WTC11 (cell line): ENCODE results near the gene AKT3.

Experiments used
- ATF3 ChIP-seq: sonication (generic); formaldehyde crosslinking; conservative IDR thresholded peaks from 2 replicates; pipeline ENCODE4 v1.8.1; 2022; ENCODE audit warnings: mild to moderate bottlenecking, missing genetic modification reagents
- CBFB ChIP-seq: sonication (generic); formaldehyde crosslinking; IDR thresholded peaks from 2 replicates; pipeline ENCODE4 v1.8.1; 2022; ENCODE audit warnings: mild to moderate bottlenecking, low read depth, missing genetic modification reagents
- E2F5 ChIP-seq: sonication (generic); formaldehyde crosslinking; IDR thresholded peaks from 2 replicates; pipeline ENCODE4 v1.8.1; 2022; ENCODE audit warnings: mild to moderate bottlenecking, moderate library complexity, missing genetic modification reagents
- GTF2I ChIP-seq: fragments of 250-450 bp; sonication (Bioruptor Pico); conservative IDR thresholded peaks from 2 replicates; pipeline ENCODE4 v1.4.0; 2021; ENCODE audit warnings: mild to moderate bottlenecking
- KAT7 ChIP-seq: sonication (generic); formaldehyde crosslinking; IDR thresholded peaks from 2 replicates; pipeline ENCODE4 v1.8.1; 2023; ENCODE audit warnings: missing genetic modification reagents, mild to moderate bottlenecking, borderline replicate concordance
- NR1H2 ChIP-seq: sonication (generic); formaldehyde crosslinking; IDR thresholded peaks from 2 replicates; pipeline ENCODE4 v1.9.0; 2021; ENCODE audit warnings: mild to moderate bottlenecking, moderate library complexity, missing genetic modification reagents
- SP1 ChIP-seq: sonication (generic); formaldehyde crosslinking; conservative IDR thresholded peaks from 2 replicates; pipeline ENCODE4 v1.8.1; 2022; ENCODE audit warnings: missing genetic modification reagents
- TCF7 ChIP-seq: sonication (generic); formaldehyde crosslinking; IDR thresholded peaks from 2 replicates; pipeline ENCODE4 v1.8.0; 2022; ENCODE audit warnings: mild to moderate bottlenecking, low read depth, missing genetic modification reagents, moderate library complexity
- ZBTB21 ChIP-seq: sonication (generic); formaldehyde crosslinking; IDR thresholded peaks from 2 replicates; pipeline ENCODE4 v1.8.1; 2023; ENCODE audit warnings: mild to moderate bottlenecking, missing genetic modification reagents, borderline replicate concordance
- ZBTB43 ChIP-seq: sonication (generic); formaldehyde crosslinking; IDR thresholded peaks from 2 replicates; pipeline ENCODE4 v1.8.1; 2023; ENCODE audit warnings: mild to moderate bottlenecking, missing genetic modification reagents
- TF ChIP-seq, protein P1 (sequence below): fragments of 200-600 bp; IDR thresholded peaks from 2 replicates; pipeline ENCODE4 v1.8.0; 2022; ENCODE audit warnings: antibody characterized with exemption
- TF ChIP-seq, protein P2 (sequence below): sonication (generic); formaldehyde crosslinking; IDR thresholded peaks from 2 replicates; pipeline ENCODE4 v1.8.1; 2023; ENCODE audit warnings: mild to moderate bottlenecking, missing genetic modification reagents, moderate library complexity
- TF ChIP-seq, protein P3 (sequence below): sonication (generic); formaldehyde crosslinking; IDR thresholded peaks from 2 replicates; pipeline ENCODE4 v1.8.0; 2022; ENCODE audit warnings: mild to moderate bottlenecking, missing genetic modification reagents

DNA sequence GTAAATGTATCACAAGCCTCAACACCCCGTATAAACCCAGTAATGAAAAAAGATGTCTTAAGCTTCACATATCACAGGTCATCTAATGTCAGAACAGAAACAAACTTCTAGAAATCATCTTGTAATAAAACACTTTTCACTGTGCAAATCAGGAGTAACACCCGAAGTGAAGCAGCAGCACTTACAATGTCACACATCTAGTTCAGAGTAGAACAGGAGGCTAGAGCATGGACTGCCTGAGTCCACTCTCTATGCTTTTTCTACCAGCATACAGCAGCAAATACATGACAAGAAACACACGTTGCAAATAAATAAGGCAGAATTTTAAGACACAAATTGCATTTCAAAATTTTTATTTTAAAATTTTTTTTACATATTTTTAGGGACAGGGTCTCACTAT lies 57.2 kb downstream of the AKT3 start:
- TF ChIP-seq ZBTB21 (CRISPR knock-in tag) (no peak), SP1 (CRISPR knock-in tag) (no peak), CBFB (CRISPR knock-in tag) (no peak), KAT7 (CRISPR knock-in tag) (no peak), ATF3 (CRISPR knock-in tag) (no peak), GTF2I (CRISPR knock-in tag) (no peak), TCF7 (no peak), E2F5 (no peak), NR1H2 (CRISPR knock-in tag) (no peak), ZBTB43 (CRISPR knock-in tag) (no peak)
- TF ChIP-seq, protein P1, sequence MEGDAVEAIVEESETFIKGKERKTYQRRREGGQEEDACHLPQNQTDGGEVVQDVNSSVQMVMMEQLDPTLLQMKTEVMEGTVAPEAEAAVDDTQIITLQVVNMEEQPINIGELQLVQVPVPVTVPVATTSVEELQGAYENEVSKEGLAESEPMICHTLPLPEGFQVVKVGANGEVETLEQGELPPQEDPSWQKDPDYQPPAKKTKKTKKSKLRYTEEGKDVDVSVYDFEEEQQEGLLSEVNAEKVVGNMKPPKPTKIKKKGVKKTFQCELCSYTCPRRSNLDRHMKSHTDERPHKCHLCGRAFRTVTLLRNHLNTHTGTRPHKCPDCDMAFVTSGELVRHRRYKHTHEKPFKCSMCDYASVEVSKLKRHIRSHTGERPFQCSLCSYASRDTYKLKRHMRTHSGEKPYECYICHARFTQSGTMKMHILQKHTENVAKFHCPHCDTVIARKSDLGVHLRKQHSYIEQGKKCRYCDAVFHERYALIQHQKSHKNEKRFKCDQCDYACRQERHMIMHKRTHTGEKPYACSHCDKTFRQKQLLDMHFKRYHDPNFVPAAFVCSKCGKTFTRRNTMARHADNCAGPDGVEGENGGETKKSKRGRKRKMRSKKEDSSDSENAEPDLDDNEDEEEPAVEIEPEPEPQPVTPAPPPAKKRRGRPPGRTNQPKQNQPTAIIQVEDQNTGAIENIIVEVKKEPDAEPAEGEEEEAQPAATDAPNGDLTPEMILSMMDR: no peak
- TF ChIP-seq, protein P2, sequence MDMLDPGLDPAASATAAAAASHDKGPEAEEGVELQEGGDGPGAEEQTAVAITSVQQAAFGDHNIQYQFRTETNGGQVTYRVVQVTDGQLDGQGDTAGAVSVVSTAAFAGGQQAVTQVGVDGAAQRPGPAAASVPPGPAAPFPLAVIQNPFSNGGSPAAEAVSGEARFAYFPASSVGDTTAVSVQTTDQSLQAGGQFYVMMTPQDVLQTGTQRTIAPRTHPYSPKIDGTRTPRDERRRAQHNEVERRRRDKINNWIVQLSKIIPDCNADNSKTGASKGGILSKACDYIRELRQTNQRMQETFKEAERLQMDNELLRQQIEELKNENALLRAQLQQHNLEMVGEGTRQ: no peak
- TF ChIP-seq, protein P3, sequence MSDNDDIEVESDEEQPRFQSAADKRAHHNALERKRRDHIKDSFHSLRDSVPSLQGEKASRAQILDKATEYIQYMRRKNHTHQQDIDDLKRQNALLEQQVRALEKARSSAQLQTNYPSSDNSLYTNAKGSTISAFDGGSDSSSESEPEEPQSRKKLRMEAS (CRISPR knock-in tag): no peak
